Astrocyte (in vitro differentiated cells and primary cell): ENCODE results near the gene COX7B.

Experiments
- CTCF ChIP-seq: IDR thresholded peaks from 2 replicates; pipeline ENCODE4 v1.5.1; 2011; ENCODE audit warnings: low read depth, mild to moderate bottlenecking, inconsistent platforms, low read length, moderate library complexity; ENCODE audit not compliant: insufficient read depth
- EZH2 ChIP-seq: IDR thresholded peaks from 2 replicates; pipeline ENCODE4 v1.6.1; 2012; ENCODE audit warnings: mild to moderate bottlenecking, low read length, inconsistent platforms; ENCODE audit not compliant: insufficient read depth

- TF ChIP-seq CTCF (no peak), EZH2 (no peak)
Observed at GRCh38 chrX:77893713-77894112, 5.6 kb upstream of the COX7B start.
